ENCODE results near the gene ATP6V0E2.

ATP6V0E2 gene

DNA sequence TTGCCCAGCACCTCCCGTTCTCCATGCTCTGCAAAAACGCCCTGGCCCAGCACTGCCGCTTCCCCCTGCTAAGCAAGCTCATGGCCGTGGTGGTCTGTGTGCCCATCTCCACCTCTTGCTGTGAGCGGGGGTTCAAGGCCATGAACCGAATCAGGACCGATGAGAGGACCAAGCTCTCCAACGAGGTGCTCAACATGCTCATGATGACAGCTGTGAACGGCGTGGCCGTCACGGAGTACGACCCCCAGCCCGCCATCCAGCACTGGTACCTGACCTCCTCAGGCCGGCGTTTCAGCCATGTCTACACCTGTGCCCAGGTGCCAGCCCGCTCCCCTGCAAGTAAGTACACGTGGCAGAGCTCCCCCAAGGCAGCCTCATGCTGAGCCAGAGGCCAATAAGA is 11.6 kb upstream of the ATP6V0E2 start:
- TF ChIP-seq CTCF (IDR thresholded peaks at IDR 0.05; ENCODE audit: insufficient read depth, low read length, poor library complexity, severe bottlenecking): no peak

GRCh38 chr7:149863500-149863899 is 10.3 kb upstream of the ATP6V0E2 start:
- DNase-seq (ENCODE audit: extremely low read depth, insufficient read length): no peak
- Histone ChIP-seq H3K36me3 (ENCODE audit: control insufficient read depth, insufficient read depth, low read length) (peaks cover 2% of the 10 kb centered on the region), H3K4me3 (replicated peaks; ENCODE audit: low read depth, low read length) (no peak overlapping the region), H3K27me3 (replicated peaks; ENCODE audit: control insufficient read depth, insufficient read depth, low read length) (no peaks in the 10 kb centered on the region)
- no peak for TF ChIP-seq CTCF (IDR thresholded peaks at IDR 0.05; ENCODE audit: insufficient read depth, low read length, poor library complexity, severe bottlenecking)

More for the DNA sequence above, 11.6 kb upstream of the ATP6V0E2 start:
- H3K4me3 ChIP-seq (replicated peaks; ENCODE audit: low read depth, low read length): no peak overlapping the region
- no peak for DNase-seq (ENCODE audit: extremely low read depth, insufficient read length)
- H3K27me3 ChIP-seq (replicated peaks; ENCODE audit: control insufficient read depth, insufficient read depth, low read length): no peaks in the 10 kb centered on the region
- peaks cover 2% of the 10 kb centered on the region for H3K36me3 ChIP-seq (ENCODE audit: control insufficient read depth, insufficient read depth, low read length)

DNA sequence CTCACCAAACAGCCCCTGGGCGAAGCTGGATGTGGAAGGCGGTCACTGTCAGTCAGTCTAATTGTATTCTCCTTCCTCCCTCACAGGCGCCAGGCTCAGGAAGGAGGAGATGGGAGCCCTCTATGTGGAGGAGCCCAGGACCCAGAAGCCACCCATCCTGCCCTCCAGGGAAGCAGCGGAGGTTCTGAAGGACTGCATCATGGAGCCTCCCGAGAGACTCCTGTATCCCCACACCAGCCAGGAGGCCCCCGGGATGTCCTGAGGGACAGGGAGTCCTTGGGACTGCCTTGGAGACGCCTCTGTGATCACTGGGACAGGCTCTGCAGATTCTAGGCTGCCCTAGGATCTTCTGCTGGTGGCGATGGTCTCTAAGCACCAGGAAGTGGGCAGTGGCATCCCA is 9.7 kb upstream of the ATP6V0E2 start:
- H3K4me3 ChIP-seq (replicated peaks; ENCODE audit: low read depth, low read length): no peak overlapping the region
- TF ChIP-seq CTCF (IDR thresholded peaks at IDR 0.05; ENCODE audit: insufficient read depth, low read length, poor library complexity, severe bottlenecking): no peak
- H3K27me3 ChIP-seq (replicated peaks; ENCODE audit: control insufficient read depth, insufficient read depth, low read length): no peaks in the 10 kb centered on the region
- no peak for DNase-seq (ENCODE audit: extremely low read depth, insufficient read length)
- peaks cover 2% of the 10 kb centered on the region for H3K36me3 ChIP-seq (ENCODE audit: control insufficient read depth, insufficient read depth, low read length)

GRCh38 chr7:149864751-149865150 is 9.0 kb upstream of the ATP6V0E2 start:
- H3K36me3 ChIP-seq (ENCODE audit: control insufficient read depth, insufficient read depth, low read length): peaks cover 2% of the 10 kb centered on the region
- TF ChIP-seq CTCF (IDR thresholded peaks at IDR 0.05; ENCODE audit: insufficient read depth, low read length, poor library complexity, severe bottlenecking): no peak
- DNase-seq (ENCODE audit: extremely low read depth, insufficient read length): no peak
- no peak overlapping the region for H3K4me3 ChIP-seq (replicated peaks; ENCODE audit: low read depth, low read length)
- H3K27me3 ChIP-seq (replicated peaks; ENCODE audit: control insufficient read depth, insufficient read depth, low read length): no peaks in the 10 kb centered on the region

DNA sequence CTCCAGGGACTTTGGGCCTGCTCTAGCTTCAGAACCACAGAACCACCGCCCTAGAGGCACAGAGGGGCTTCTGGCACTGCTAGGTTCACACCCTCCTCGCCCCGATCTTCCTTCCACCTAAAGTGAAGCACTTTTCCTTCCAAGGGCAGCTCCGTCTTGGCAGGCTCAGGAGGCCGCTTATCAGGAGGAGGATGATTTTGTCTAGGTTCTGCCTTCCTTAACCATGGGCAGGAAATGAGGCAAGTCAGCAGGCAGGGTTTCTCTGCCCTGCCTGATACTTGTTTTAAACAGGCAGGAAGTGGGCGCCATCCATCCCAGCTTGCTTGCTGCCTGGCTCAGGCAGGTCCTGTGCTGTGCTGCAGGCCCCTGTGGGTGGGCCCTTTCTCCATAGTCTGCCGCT is 8.3 kb upstream of the ATP6V0E2 start:
- no peak for DNase-seq (ENCODE audit: extremely low read depth, insufficient read length)
- no peak for TF ChIP-seq CTCF (IDR thresholded peaks at IDR 0.05; ENCODE audit: insufficient read depth, low read length, poor library complexity, severe bottlenecking)
- no peaks in the 10 kb centered on the region for H3K27me3 ChIP-seq (replicated peaks; ENCODE audit: control insufficient read depth, insufficient read depth, low read length)
- no peak overlapping the region for H3K4me3 ChIP-seq (replicated peaks; ENCODE audit: low read depth, low read length)
- H3K36me3 ChIP-seq (ENCODE audit: control insufficient read depth, insufficient read depth, low read length): no peaks in the 10 kb centered on the region; the same call in none of the 2 replicates

DNA sequence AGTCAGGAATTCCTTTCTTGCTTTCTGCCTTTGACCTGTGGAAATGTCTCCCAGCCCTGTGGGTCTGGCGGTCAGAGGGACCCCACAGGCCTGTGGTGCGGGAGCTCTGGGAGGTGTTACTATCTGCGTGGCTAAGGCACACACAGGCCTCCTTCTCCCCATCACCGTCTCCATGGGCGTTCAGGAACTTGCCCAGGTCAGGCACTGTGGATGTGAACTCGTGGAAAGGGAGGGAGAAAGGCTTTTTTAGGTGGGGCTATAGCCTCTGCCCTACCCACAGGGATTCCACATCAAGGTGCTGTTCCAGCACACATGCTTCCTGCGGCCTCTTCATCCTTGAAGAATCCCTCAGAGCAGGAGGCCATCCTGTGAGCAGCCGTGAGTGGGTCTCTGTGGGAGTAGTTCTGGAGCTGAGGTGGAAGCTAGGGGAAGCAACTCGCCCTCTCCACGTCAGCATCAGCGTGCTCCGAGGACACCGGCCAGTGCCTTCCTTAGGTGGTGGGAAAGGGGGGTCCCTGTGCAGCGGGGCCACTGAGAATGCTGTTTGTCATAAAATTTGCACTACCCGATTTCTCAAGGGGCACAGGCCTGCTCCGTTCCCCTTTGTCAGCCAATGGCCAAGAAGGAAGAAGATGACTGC is 7.5 kb upstream of the ATP6V0E2 start:
- H3K36me3 ChIP-seq (ENCODE audit: control insufficient read depth, insufficient read depth, low read length): no peaks in the 10 kb centered on the region; the same call in none of the 2 replicates
- H3K4me3 ChIP-seq (replicated peaks; ENCODE audit: low read depth, low read length): no peak overlapping the region
- DNase-seq (ENCODE audit: extremely low read depth, insufficient read length): no peak
- no peak for TF ChIP-seq CTCF (IDR thresholded peaks at IDR 0.05; ENCODE audit: insufficient read depth, low read length, poor library complexity, severe bottlenecking)
- H3K27me3 ChIP-seq (replicated peaks; ENCODE audit: control insufficient read depth, insufficient read depth, low read length): no peaks in the 10 kb centered on the region

All from GM06990 (cell line).